Measurements from ENCODE around the gene EIF4A2.

GRCh38 chr3:186802701-186803100 is 19.3 kb downstream of the EIF4A2 start:
- TF ChIP-seq CTCF (optimal IDR thresholded peaks at IDR 0.05 in 1 of 3, IDR thresholded peaks at IDR 0.05 in 1 of 3, conservative IDR thresholded peaks at IDR 0.05 in 1 of 3; ENCODE audit: extremely low read depth in 1 of 3, insufficient read depth in 2 of 3, low read length in 3 of 3): no peak
- no peak for TF ChIP-seq EZH2 (IDR thresholded peaks at IDR 0.05; ENCODE audit: low read length)
